CD14-positive monocyte (primary cell): Measurements from ENCODE around the gene RAB7B. TPM values are rescaled to one million over a fixed set of nuclear protein-coding genes. Genes with fewer than 3 reads are reported as not detected.

ENCODE experiments used
- DNase-seq, 3 donors: peaks; one replicate each; pipeline ENCODE4 v3.0.0-alpha.2; 2011 to 2022
- H2AFZ ChIP-seq: 2 replicates; pipeline ENCODE4 v1.6.0; 2012; ENCODE audit warnings: mild to moderate bottlenecking, low read depth, low read length, inconsistent platforms; ENCODE audit not compliant: insufficient read depth, poor library complexity, severe bottlenecking
- H3K27ac ChIP-seq, 2 donors: 1 replicate in 1 of 2; 2 replicates in 1 of 2; pipeline ENCODE4 v1.5.1; 2012 to 2013; ENCODE audit warnings: low read length in 2 of 2, control low read depth in 1 of 2, inconsistent platforms in 1 of 2, low read depth in 1 of 2, mild to moderate bottlenecking in 1 of 2
- H3K27me3 ChIP-seq, 2 donors: one replicate each; pipeline versions ENCODE4 v1.6.0 to v1.6.1; 2011 to 2013; ENCODE audit warnings: low read length in 2 of 2; ENCODE audit not compliant: control insufficient read depth in 2 of 2, insufficient read depth in 2 of 2
- H3K36me3 ChIP-seq, 2 donors: replicated peaks in 1 of 2; 1 replicate in 1 of 2; 2 replicates in 1 of 2; pipeline versions ENCODE4 v1.5.1 to v1.6.1; 2012 to 2013; ENCODE audit warnings: low read length in 2 of 2, control low read depth in 1 of 2, inconsistent platforms in 1 of 2, mild to moderate bottlenecking in 1 of 2; ENCODE audit not compliant: insufficient read depth in 2 of 2, control insufficient read depth in 1 of 2
- H3K4me1 ChIP-seq, 2 donors: 1 replicate in 1 of 2; 2 replicates in 1 of 2; pipeline versions ENCODE4 v1.5.1 to v1.6.1; 2012 to 2013; ENCODE audit warnings: low read length in 2 of 2, control low read depth in 1 of 2, inconsistent platforms in 1 of 2, mild to moderate bottlenecking in 1 of 2, moderate library complexity in 1 of 2; ENCODE audit not compliant: insufficient read depth in 2 of 2, control insufficient read depth in 1 of 2
- H3K4me2 ChIP-seq: replicated peaks from 2 replicates; pipeline ENCODE3; 2012; ENCODE audit warnings: low read length, moderate library complexity, mild to moderate bottlenecking; ENCODE audit not compliant: poor library complexity, severe bottlenecking; ENCODE audit errors: extremely low read depth
- H3K4me3 ChIP-seq, 3 experiments: fragments of 200-600 bp in 1 of 3; sonication (generic) in 1 of 3; replicated peaks in 1 of 3; 1 replicate in 2 of 3; 2 replicates in 1 of 3; pipeline ENCODE4 v1.5.1; 2011 to 2013; ENCODE audit warnings: low read length in 3 of 3, mild to moderate bottlenecking in 3 of 3, control low read depth in 2 of 3, low read depth in 2 of 3, inconsistent platforms in 1 of 3, moderate library complexity in 1 of 3
- H3K79me2 ChIP-seq: 2 replicates; pipeline ENCODE4 v1.6.0; 2012; ENCODE audit warnings: mild to moderate bottlenecking, control low read depth, inconsistent platforms, low read length, moderate library complexity; ENCODE audit not compliant: insufficient read depth
- H3K9ac ChIP-seq: 2 replicates; pipeline ENCODE4 v1.6.0; 2017; ENCODE audit warnings: low read length, mild to moderate bottlenecking; ENCODE audit not compliant: insufficient read depth, poor library complexity, severe bottlenecking
- H3K9me3 ChIP-seq, 2 donors: replicated peaks in 1 of 2; 1 replicate in 1 of 2; 2 replicates in 1 of 2; pipeline versions ENCODE4 v1.5.1 to v1.6.1; 2012 to 2013; ENCODE audit warnings: low read length in 2 of 2, control low read depth in 1 of 2; ENCODE audit not compliant: control insufficient read depth in 1 of 2, insufficient read depth in 1 of 2
- H4K20me1 ChIP-seq: 2 replicates; pipeline ENCODE4 v1.6.0; 2012; ENCODE audit warnings: mild to moderate bottlenecking, low read length, control low read depth, moderate library complexity; ENCODE audit not compliant: insufficient read depth
- H3K27ac Mint-ChIP-seq, 7 donors: one replicate each; pipeline ENCODE4 v1.8.0; 2020; ENCODE audit warnings: mild to moderate bottlenecking in 7 of 7, mixed read lengths in 7 of 7, moderate library complexity in 6 of 7, inconsistent platforms in 2 of 7
- H3K27me3 Mint-ChIP-seq, 3 donors: one replicate each; pipeline ENCODE4 v1.8.0; 2021 to 2022; ENCODE audit warnings: low read depth in 3 of 3, mild to moderate bottlenecking in 3 of 3, mixed read lengths in 3 of 3, moderate library complexity in 3 of 3, inconsistent platforms in 1 of 3
- H3K36me3 Mint-ChIP-seq, 2 donors: one replicate each; pipeline ENCODE4 v1.8.0; 2020; ENCODE audit warnings: mixed read lengths in 2 of 2, inconsistent platforms in 1 of 2, mild to moderate bottlenecking in 1 of 2
- H3K4me1 Mint-ChIP-seq: one replicate; pipeline ENCODE4 v1.8.0; 2020; ENCODE audit warnings: mild to moderate bottlenecking, mixed read lengths
- H3K4me3 Mint-ChIP-seq, 2 donors: one replicate each; pipeline ENCODE4 v1.8.0; 2020; ENCODE audit warnings: mild to moderate bottlenecking in 2 of 2, mixed read lengths in 2 of 2, moderate library complexity in 1 of 2
- H3K9me3 Mint-ChIP-seq, 7 donors: one replicate each; pipeline ENCODE4 v1.8.0; 2020 to 2022; ENCODE audit warnings: mixed read lengths in 7 of 7, mild to moderate bottlenecking in 6 of 7, moderate library complexity in 6 of 7, inconsistent platforms in 2 of 7
- CTCF ChIP-seq: fragments of 200-600 bp; IDR thresholded peaks from one replicate; pipeline ENCODE4 v1.8.0; 2022; ENCODE audit warnings: antibody characterized with exemption, mild to moderate bottlenecking
- WGBS: methylation state at CpG from one replicate; pipeline ENCODE4 v1.1.5; 2013; ENCODE audit warnings: missing lambda C conversion rate; ENCODE audit not compliant: insufficient coverage; 5-methylcytosine and 5-hydroxymethylcytosine counted together
- intact Hi-C, 2 donors: fragments of 100-400 bp; cut with micrococcal nuclease; formaldehyde crosslinking; loops; one replicate each; pipeline versions ENCODE4 v1.15.0 to v1.15.1; 2023
- polyA plus RNA-seq, 3 donors: library from polyadenylated mRNA; depleted of rRNA in 1 of 3; unstranded in 2 of 3; stranded (reverse) in 1 of 3; fragments of 300-500 nt in 2 of 3; fragments of >200 nt in 1 of 3; fragmentation: Illumina TruSeq in 2 of 3; gene quantifications; 1 replicate in 2 of 3; 2 replicates in 1 of 3; pipeline ENCODE4 v1.2.3, GENCODE V29; 2012 to 2021

RAB7B gene
- polyA plus RNA-seq, 3 donors, result 0.41 to 0.52 (median 0.47) TPM

GRCh38 chr1:206002160-206002559 is 1.0 kb downstream of the RAB7B start:
- peak overlapping the region in 2 of 7 donors; percentile 44 to 74 for H3K27ac Mint-ChIP-seq

DNA sequence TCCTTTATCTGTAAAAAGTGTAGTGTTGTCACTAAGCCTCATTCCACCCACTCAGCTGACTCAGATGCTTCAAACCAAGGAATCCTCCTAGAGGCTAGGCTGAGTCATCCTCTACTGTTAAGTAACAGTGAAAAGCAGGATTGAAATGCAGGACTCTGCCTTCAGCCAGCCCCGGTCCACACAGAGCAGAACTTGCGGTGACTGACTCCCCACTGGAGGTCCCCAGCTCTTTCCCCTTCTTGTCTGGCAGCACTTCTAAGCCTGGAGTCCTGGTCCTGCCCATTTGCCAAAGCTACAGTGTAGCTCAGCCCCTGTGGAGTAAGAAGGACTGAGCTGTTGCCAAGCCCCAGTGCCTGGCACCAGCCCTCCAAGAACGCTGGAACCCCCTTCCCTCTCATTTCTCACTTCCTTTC is 1.7 kb downstream of the RAB7B start:
- peaks cover 0 to 3% (median 0%) of the 10 kb centered on the region in 3 donors for H3K27me3 Mint-ChIP-seq
- no peak overlapping the region for H3K9ac ChIP-seq
- no peaks in the 10 kb centered on the region for H4K20me1 ChIP-seq
- TF ChIP-seq CTCF, result no peak
- H3K27ac Mint-ChIP-seq, result peak overlapping the region; percentile 26 to 88 (median 68)
- H3K27me3 ChIP-seq, result no peaks in the 10 kb centered on the region
- no peak overlapping the region for H2AFZ ChIP-seq
- H3K36me3 Mint-ChIP-seq, result peaks cover 0 to 2% of the 10 kb centered on the region in 2 donors
- H3K36me3 ChIP-seq, result no peaks in the 10 kb centered on the region
- 0% methylated on average over 2 of the region's 3 CpGs for WGBS
- peaks cover 3 to 8% (median 6%) of the 10 kb centered on the region in 7 donors for H3K9me3 Mint-ChIP-seq
- H3K27ac ChIP-seq, result no peak overlapping the region
- peak overlapping the region in 1 of 2 donors; percentile 65 for H3K4me3 Mint-ChIP-seq
- H3K79me2 ChIP-seq, result peaks cover 7% of the 10 kb centered on the region
- H3K4me1 ChIP-seq, result peaks cover 50 to 57% of the 10 kb centered on the region in 2 donors
- peak overlapping the region; percentile 50 for H3K4me2 ChIP-seq
- H3K4me3 ChIP-seq, result peak overlapping the region in 1 of 3 experiments; percentile 2
- peaks cover 60% of the 10 kb centered on the region for H3K4me1 Mint-ChIP-seq
- peak; percentile 79 to 94 (median 90) for DNase-seq
- intact Hi-C loops, result no loop called here
- H3K9me3 ChIP-seq, result peaks cover 0 to 2% of the 10 kb centered on the region in 2 donors

More at GRCh38 chr1:206002160-206002559, 1.0 kb downstream of the RAB7B start:
- no peak overlapping the region for H3K4me2 ChIP-seq
- DNase-seq, result no peak
- H3K79me2 ChIP-seq, result peaks cover 7% of the 10 kb centered on the region
- Mint-ChIP-seq H3K9me3 (peaks cover 0 to 2% (median under 1%) of the 10 kb centered on the region in 7 donors), H3K36me3 (no peaks in the 10 kb centered on the region), H3K27me3 (peaks cover 0 to under 1% (median 0%) of the 10 kb centered on the region in 3 donors), H3K4me1 (peaks cover 65% of the 10 kb centered on the region), H3K4me3 (peak overlapping the region in 1 of 2 donors; percentile 65)
- peaks cover 53 to 58% of the 10 kb centered on the region in 2 donors for H3K4me1 ChIP-seq
- no peak overlapping the region for H2AFZ ChIP-seq
- no peak overlapping the region for H3K9ac ChIP-seq
- no peaks in the 10 kb centered on the region for H3K9me3 ChIP-seq
- H3K4me3 ChIP-seq, result no peak overlapping the region
- H4K20me1 ChIP-seq, result no peaks in the 10 kb centered on the region
- no peak for TF ChIP-seq CTCF
- WGBS, result no CpG with 5 or more reads among the region's 3 CpGs
- intact Hi-C loops, result no loop called here
- H3K27ac ChIP-seq, result no peak overlapping the region
- H3K27me3 ChIP-seq, result no peaks in the 10 kb centered on the region
- H3K36me3 ChIP-seq, result no peaks in the 10 kb centered on the region
